ENCODE results near the gene MEPE.

DNA sequence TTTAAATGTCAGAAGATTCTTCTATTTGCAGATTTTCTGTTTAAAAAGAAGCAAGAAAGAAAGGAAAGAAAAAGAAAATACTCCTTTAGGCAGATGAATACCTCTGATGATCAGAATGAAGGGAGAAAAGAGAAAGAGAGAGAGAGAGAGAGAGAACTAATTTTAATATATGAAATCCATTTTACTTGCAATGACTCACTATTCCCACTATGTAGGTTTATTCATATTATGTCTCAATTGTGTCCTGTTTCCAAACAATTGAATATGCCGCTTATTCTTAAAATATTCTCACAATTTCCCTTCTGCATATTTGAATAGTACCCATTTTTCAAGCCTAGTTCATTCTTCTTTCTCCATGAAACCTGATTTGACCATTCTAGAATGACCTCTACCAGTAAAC is 11.7 kb downstream of the MEPE start:
- TF ChIP-seq EZH2phosphoT487 (conservative IDR thresholded peaks at IDR 0.05; ENCODE audit: low read length) (no peak), CTCF (IDR thresholded peaks at IDR 0.05; ENCODE audit: insufficient read depth, low read length, poor library complexity, severe bottlenecking) (no peak)
